OCI-LY1 (cell line): ENCODE measurements around the gene C20orf204.
"Not testable (repeated sequence)": the region's sequence is repeated elsewhere in the genome, so short reads cannot be mapped to it uniquely, and the experiment has no call there.

Experiments used
- H2AFZ ChIP-seq: fragments of 200-600 bp; sonication (generic), shearing (Covaris generic); 2 replicates; pipeline ENCODE4 v1.6.0; 2014; ENCODE audit warnings: antibody characterized with exemption, mild to moderate bottlenecking, low read length
- H3F3A ChIP-seq: fragments of 200-600 bp; sonication (generic), shearing (Covaris generic); 2 replicates; pipeline ENCODE4 v1.6.0; 2014; ENCODE audit warnings: mild to moderate bottlenecking, antibody characterized with exemption, low read length, moderate library complexity; ENCODE audit not compliant: insufficient read depth
- H3K27ac ChIP-seq: fragments of 200-600 bp; sonication (generic); 2 replicates; pipeline ENCODE4 v1.5.1; 2014; ENCODE audit warnings: low read length, mixed run types, mild to moderate bottlenecking, low read depth; ENCODE audit not compliant: poor library complexity, severe bottlenecking
- H3K27me3 ChIP-seq: fragments of 200-600 bp; sonication (generic); 2 replicates; pipeline ENCODE4 v1.6.0; 2014; ENCODE audit warnings: antibody characterized with exemption, mild to moderate bottlenecking, low read length, moderate library complexity; ENCODE audit not compliant: insufficient read depth
- H3K36me3 ChIP-seq: fragments of 200-600 bp; sonication (generic); 2 replicates; pipeline ENCODE4 v1.6.1; 2014; ENCODE audit warnings: mild to moderate bottlenecking, antibody characterized with exemption, low read length, moderate library complexity, mixed read lengths; ENCODE audit not compliant: insufficient read depth
- H3K4me1 ChIP-seq: fragments of 200-600 bp; sonication (generic); 2 replicates; pipeline ENCODE4 v1.5.1; 2014; ENCODE audit warnings: mild to moderate bottlenecking, low read length, moderate library complexity; ENCODE audit not compliant: insufficient read depth, severe bottlenecking
- H3K4me2 ChIP-seq: fragments of 200-600 bp; sonication (generic), shearing (Covaris generic); 2 replicates; pipeline ENCODE4 v1.6.1; 2014; ENCODE audit warnings: low read length
- H3K4me3 ChIP-seq: fragments of 200-600 bp; sonication (generic); 2 replicates; pipeline ENCODE4 v1.5.1; 2014; ENCODE audit warnings: low read length, low read depth, mild to moderate bottlenecking, mixed read lengths; ENCODE audit not compliant: poor library complexity, severe bottlenecking
- H3K79me2 ChIP-seq: fragments of 200-600 bp; shearing (Covaris generic); 2 replicates; pipeline ENCODE4 v1.6.1; 2016; ENCODE audit warnings: mixed run types, low read length, mixed read lengths; ENCODE audit not compliant: insufficient read depth
- H3K9ac ChIP-seq: fragments of 200-600 bp; sonication (generic), shearing (Covaris generic); 2 replicates; pipeline ENCODE4 v1.6.1; 2014; ENCODE audit warnings: mild to moderate bottlenecking, low read length, mixed read lengths
- H3K9me2 ChIP-seq: fragments of 200-600 bp; sonication (generic), shearing (Covaris generic); 2 replicates; pipeline ENCODE4 v1.6.1; 2014; ENCODE audit warnings: low read depth, mild to moderate bottlenecking, low read length, mixed read lengths
- H3K9me3 ChIP-seq: fragments of 200-600 bp; shearing (Covaris generic); 2 replicates; pipeline ENCODE4 v1.6.1; 2014; ENCODE audit warnings: low read length, mixed read lengths
- H4K20me1 ChIP-seq: fragments of 200-600 bp; sonication (generic), shearing (Covaris generic); 2 replicates; pipeline ENCODE4 v1.6.0; 2016; ENCODE audit warnings: mild to moderate bottlenecking, low read length; ENCODE audit not compliant: insufficient read depth
- EZH2 ChIP-seq: fragments of 200-600 bp; sonication (generic), shearing (Covaris generic); IDR thresholded peaks from 2 replicates; pipeline ENCODE4 v1.8.0; 2017; ENCODE audit warnings: borderline replicate concordance, mixed run types, mild to moderate bottlenecking, antibody characterized with exemption, low read length, moderate library complexity, mixed read lengths
- TF ChIP-seq, protein P1 (sequence below): fragments of 200-600 bp; sonication (generic), shearing (Covaris generic); IDR thresholded peaks from 2 replicates; pipeline ENCODE4 v1.5.1; 2017; ENCODE audit warnings: mild to moderate bottlenecking, antibody characterized with exemption, low read length, moderate library complexity, mixed read lengths

Gene C20orf204

DNA sequence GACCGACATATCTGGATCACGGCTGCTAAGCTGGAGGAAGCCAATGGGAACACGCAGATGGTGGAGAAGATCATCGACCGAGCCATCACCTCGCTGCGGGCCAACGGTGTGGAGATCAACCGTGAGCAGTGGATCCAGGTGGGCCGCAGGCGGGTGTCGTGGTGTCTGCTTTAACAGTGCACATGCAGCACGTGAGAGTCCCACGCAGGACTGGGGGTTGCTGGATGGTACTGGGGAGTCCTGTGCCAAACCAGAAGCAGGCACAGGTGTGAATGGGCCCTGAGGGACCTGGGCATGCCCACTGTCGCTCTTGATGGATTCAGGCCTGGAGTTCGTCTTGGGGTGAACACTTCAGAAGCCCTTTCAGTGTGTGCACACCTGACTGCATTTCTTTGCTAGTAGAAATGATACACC is 24.6 kb upstream of the C20orf204 start:
- Histone ChIP-seq H3K9me3 (peaks cover 10% of the 10 kb centered on the region), H3K4me3 (no peak overlapping the region), H3K9me2 (no peaks in the 10 kb centered on the region), H3K27ac (peak overlapping the region; percentile 64), H3F3A (no peaks in the 10 kb centered on the region), H3K27me3 (no peaks in the 10 kb centered on the region), H3K4me1 (peaks cover 11% of the 10 kb centered on the region), H2AFZ (no peak overlapping the region), H3K36me3 (peaks cover 80% of the 10 kb centered on the region), H4K20me1 (no peaks in the 10 kb centered on the region), H3K4me2 (no peak overlapping the region), H3K79me2 (no peaks in the 10 kb centered on the region), H3K9ac (no peak overlapping the region)
- no peak for TF ChIP-seq EZH2
- TF ChIP-seq, protein P1, sequence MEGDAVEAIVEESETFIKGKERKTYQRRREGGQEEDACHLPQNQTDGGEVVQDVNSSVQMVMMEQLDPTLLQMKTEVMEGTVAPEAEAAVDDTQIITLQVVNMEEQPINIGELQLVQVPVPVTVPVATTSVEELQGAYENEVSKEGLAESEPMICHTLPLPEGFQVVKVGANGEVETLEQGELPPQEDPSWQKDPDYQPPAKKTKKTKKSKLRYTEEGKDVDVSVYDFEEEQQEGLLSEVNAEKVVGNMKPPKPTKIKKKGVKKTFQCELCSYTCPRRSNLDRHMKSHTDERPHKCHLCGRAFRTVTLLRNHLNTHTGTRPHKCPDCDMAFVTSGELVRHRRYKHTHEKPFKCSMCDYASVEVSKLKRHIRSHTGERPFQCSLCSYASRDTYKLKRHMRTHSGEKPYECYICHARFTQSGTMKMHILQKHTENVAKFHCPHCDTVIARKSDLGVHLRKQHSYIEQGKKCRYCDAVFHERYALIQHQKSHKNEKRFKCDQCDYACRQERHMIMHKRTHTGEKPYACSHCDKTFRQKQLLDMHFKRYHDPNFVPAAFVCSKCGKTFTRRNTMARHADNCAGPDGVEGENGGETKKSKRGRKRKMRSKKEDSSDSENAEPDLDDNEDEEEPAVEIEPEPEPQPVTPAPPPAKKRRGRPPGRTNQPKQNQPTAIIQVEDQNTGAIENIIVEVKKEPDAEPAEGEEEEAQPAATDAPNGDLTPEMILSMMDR: no peak

DNA sequence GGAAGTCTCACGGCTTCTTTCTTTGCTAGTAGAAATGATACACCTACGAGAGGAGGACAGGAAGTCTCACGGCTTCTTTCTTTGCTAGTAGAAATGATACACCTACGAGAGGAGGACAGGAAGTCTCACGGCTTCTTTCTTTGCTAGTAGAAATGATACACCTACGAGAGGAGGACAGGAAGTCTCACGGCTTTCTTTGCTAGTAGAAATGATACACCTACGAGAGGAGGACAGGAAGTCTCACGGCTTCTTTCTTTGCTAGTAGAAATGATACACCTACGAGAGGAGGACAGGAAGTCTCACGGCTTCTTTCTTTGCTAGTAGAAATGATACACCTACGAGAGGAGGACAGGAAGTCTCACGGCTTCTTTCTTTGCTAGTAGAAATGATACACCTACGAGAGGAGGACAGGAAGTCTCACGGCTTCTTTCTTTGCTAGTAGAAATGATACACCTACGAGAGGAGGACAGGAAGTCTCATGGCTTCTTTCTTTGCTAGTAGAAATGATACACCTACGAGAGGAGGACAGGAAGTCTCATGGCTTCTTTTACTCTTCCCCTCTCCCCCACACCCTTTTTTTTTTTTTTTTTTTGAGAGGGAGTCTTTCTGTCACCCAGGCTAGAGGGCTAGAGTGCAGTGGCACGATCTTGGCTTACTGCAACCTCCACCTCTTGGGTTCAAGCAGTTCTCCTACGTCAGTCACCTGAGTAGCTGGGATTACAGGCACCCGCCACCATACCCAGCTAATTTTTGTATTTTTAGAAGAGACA is 23.4 kb upstream of the C20orf204 start:
- H3K27me3 ChIP-seq, H3K9me2 ChIP-seq, H3K9me3 ChIP-seq, H3K79me2 ChIP-seq, H2AFZ ChIP-seq, H3F3A ChIP-seq, H4K20me1 ChIP-seq: not testable (repeated sequence)
- Histone ChIP-seq H3K4me1 (peaks cover 11% of the 10 kb centered on the region), H3K36me3 (peaks cover 74% of the 10 kb centered on the region), H3K4me2 (peak overlapping the region; percentile 46; the same call in 1 of the 2 replicates), H3K4me3 (peak overlapping the region; percentile 27), H3K27ac (peak overlapping the region; percentile 86), H3K9ac (peak overlapping the region; percentile 24; the same call in 1 of the 2 replicates)

DNA sequence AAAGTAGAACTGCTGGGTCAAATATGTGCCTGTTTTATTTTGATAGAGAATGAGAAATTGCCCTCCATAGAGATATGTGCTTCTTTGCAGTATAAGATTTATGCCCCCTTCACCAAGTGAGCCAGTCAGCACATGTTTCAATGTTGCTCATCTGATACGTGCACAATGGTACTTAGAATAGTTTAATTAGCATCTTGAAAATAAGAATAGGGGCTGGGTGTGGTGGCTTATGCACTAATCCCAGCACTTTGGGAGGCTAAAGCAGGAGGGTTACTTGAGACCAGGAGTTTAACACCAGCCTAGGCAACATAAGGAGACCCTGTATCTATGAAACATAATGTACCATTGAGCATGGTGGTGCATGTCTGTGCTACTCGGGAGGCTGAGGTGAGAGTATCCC is 20.3 kb upstream of the C20orf204 start:
- H3K4me3 ChIP-seq: no peak overlapping the region
- H3K9ac ChIP-seq: no peak overlapping the region
- H3K36me3 ChIP-seq: peaks cover 63% of the 10 kb centered on the region
- H3K79me2 ChIP-seq: no peaks in the 10 kb centered on the region
- H3K9me3 ChIP-seq: no peaks in the 10 kb centered on the region
- no peaks in the 10 kb centered on the region for H4K20me1 ChIP-seq
- TF ChIP-seq, protein P1: no peak
- TF ChIP-seq EZH2: no peak
- no peaks in the 10 kb centered on the region for H3K27me3 ChIP-seq
- H2AFZ ChIP-seq: no peak overlapping the region
- H3K9me2 ChIP-seq: no peaks in the 10 kb centered on the region
- H3K4me1 ChIP-seq: peaks cover 11% of the 10 kb centered on the region
- H3F3A ChIP-seq: no peaks in the 10 kb centered on the region
- no peak overlapping the region for H3K27ac ChIP-seq
- H3K4me2 ChIP-seq: no peak overlapping the region
